HG02840 (cell line): ENCODE results near the gene FNIP1.
"Not testable (repeated sequence)": the region's sequence is repeated elsewhere in the genome, so short reads cannot be mapped to it uniquely, and the experiment has no call there.

ENCODE experiments used
- ATAC-seq: cut with Tn5 transposase; IDR thresholded peaks from one replicate; pipeline ENCODE4 v1.9.1; 2021; ENCODE audit warnings: mild to moderate bottlenecking, moderate library complexity, moderate number of reproducible peaks; ENCODE audit not compliant: unreplicated experiment, low FRiP score

The FNIP1 gene

GRCh38 chr5:131754363-131754762 is 42.5 kb downstream of the FNIP1 start:
- ATAC-seq: no peak

GRCh38 chr5:131751506-131751905 is 45.3 kb downstream of the FNIP1 start:
- no peak for ATAC-seq

- no peak for ATAC-seq
These were observed 46.9 kb downstream of the FNIP1 start for GRCh38 chr5:131749723-131750470.

GRCh38 chr5:131749138-131749537 is 47.7 kb downstream of the FNIP1 start:
- ATAC-seq: no peak

GRCh38 chr5:131747180-131748105 is 49.4 kb downstream of the FNIP1 start:
- ATAC-seq: peak; percentile 61

- ATAC-seq: no peak
These were observed 50.4 kb downstream of the FNIP1 start for GRCh38 chr5:131746423-131746822.

- no peak for ATAC-seq
These were observed 51.1 kb downstream of the FNIP1 start for GRCh38 chr5:131745703-131746102.

- ATAC-seq: no peak
These were observed 51.7 kb downstream of the FNIP1 start for GRCh38 chr5:131745155-131745554.

- ATAC-seq: no peak
These were observed 56.3 kb downstream of the FNIP1 start for GRCh38 chr5:131740477-131740876.

GRCh38 chr5:131735393-131735792 is 61.4 kb downstream of the FNIP1 start:
- ATAC-seq: no peak

- not testable (repeated sequence) for ATAC-seq
These were observed 61.9 kb downstream of the FNIP1 start for GRCh38 chr5:131734939-131735338.

GRCh38 chr5:131729292-131729691 is 67.5 kb downstream of the FNIP1 start:
- not testable (repeated sequence) for ATAC-seq

- ATAC-seq: not testable (repeated sequence)
These were observed 72.7 kb downstream of the FNIP1 start for GRCh38 chr5:131724089-131724488.

GRCh38 chr5:131720714-131721113 is 76.1 kb downstream of the FNIP1 start:
- ATAC-seq: no peak

- no peak for ATAC-seq
These were observed 77.3 kb downstream of the FNIP1 start for GRCh38 chr5:131719564-131719963.

GRCh38 chr5:131718487-131719014 is 78.3 kb downstream of the FNIP1 start:
- no peak for ATAC-seq

- not testable (repeated sequence) for ATAC-seq
These were observed 79.7 kb downstream of the FNIP1 start for GRCh38 chr5:131717164-131717563.

GRCh38 chr5:131716650-131717049 is 80.2 kb downstream of the FNIP1 start:
- no peak for ATAC-seq

GRCh38 chr5:131710391-131710790 is 86.4 kb downstream of the FNIP1 start:
- no peak for ATAC-seq

GRCh38 chr5:131709043-131709442 is 87.8 kb downstream of the FNIP1 start:
- ATAC-seq: no peak

GRCh38 chr5:131706281-131706680 is 90.5 kb downstream of the FNIP1 start:
- ATAC-seq: no peak
